ENCODE data around the gene CDH11.

The CDH11 gene

DNA sequence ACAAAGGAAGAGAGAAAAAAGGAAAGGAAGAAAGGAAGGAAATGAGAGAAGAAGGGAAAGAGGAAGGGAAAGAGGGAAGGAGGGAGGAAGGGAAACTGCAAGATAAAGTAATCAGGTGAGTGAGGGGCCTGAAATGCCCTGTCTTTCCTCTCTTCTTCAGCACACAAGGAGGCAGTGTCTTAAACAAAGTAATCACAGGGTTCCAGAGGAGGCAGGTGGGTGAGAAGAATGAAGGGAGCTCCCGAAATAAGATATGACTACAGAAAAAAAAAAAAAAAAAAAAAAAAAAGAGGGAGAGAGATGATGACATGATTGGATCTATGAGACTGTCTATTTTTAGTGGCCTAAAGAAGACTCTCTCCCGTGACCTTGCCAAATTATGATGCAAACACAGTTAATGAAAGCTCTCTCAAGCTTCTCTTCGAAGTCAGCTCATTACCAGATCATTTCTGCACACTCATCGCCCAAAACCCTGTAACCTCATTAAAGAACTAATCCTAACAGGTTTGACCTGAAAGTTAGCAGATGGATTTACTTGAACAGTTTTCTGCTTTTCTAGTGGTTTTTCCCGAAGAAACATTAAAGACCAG is 53.6 kb downstream of the CDH11 start:
- no peak for DNase-seq

DNA sequence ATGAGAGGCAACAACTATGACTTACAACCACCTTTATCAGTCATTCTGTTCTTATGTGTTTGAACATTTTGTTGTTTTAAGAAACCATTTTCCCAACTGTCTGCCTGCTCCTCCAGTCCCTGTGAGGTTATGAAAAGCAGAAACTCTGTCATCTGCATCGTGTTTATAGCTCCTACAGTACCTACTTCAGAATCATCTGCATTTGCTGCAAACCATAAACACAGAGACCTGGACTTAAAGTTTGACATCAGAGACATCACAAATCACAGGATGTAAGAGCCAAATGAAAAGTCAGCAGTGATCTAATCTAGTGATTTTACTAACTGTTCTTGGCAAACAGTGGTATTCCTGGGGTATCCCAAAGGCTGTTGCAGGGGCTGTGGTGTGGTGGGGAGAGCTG is 55.2 kb downstream of the CDH11 start:
- DNase-seq = no peak

DNA sequence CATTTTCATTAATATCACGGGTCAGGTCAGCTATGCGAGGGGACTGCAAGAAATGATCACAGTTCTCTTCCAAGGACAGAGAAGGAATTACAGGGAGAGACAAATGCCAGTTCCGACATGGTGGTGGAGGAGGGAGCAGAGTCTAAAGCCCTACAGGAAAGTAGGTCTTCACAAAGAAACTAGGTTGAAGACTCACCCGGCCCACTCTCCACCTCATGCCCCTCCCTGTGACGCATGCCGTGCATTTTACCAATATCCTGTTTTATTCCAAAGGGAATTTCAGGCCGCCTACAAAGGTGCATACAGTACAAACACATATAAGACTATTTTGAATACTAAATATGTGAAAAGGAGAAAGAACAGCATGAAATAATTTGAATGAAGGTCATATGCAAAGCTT is 56.8 kb downstream of the CDH11 start:
- no peak for DNase-seq

DNA sequence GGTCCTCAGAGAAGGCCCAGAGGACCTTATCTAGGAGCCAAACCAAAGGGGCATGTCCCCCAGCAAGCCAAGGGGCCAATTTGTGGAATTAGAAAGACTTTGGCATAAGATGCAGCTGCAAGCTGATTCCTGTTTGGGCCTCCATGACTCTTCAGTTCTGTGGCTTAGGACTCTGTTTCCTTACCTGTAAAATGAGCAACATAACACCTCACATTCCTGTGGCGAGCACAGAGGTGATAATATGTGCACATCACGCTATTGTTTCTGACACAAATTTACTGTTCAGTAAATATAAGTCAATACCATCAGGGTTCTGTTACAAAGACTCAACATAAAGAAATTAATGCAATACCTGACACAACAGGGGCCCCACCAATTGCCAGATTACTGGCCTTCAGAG is 57.7 kb downstream of the CDH11 start:
- no peak for DNase-seq

GRCh38 chr16:65062736-65063583 is 58.9 kb downstream of the CDH11 start:
- no peak for DNase-seq

GRCh38 chr16:65061935-65062518 is 59.8 kb downstream of the CDH11 start:
- no peak for DNase-seq

DNA sequence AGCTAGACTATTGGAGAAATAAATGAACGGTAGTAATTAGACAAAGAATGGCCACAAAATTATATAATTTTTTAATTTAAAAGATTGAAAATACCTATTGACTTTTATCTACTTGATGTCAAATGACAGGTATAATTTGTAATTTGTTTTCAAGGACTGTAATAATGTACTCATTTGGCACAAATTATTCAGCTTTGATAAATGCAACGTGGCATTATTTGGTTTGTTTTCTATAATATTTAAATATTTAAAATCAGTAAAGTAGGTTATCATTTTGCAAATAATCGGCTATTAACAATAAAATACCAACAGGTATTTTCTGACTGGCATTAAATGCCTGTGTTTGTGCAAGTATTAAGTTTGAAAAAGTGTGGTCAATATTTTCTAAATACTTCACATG is 60.6 kb downstream of the CDH11 start:
- no peak for DNase-seq

- no peak for DNase-seq
Observed at GRCh38 chr16:65059406-65059980, 62.4 kb downstream of the CDH11 start.

GRCh38 chr16:65057184-65057583 is 64.7 kb downstream of the CDH11 start:
- no peak for DNase-seq

DNA sequence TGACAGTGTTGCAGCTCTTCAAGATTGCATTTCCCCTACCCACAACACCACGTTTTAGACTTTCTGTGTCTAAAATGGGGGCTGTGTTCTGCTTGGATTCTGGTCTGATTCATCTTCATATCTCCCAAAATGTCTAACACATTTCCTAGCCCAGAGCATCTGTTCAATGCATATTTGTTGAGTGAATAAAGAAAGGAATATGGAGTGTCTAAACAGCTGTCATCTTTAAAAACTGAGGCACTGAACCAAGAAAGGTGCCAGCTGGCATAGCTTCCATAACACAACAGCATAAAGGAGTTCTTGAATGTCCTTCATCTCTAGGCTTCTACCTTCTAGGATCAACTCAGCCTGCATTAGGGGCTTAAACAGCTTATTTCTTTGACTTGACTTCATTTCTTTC is 67.4 kb downstream of the CDH11 start:
- DNase-seq = no peak

GRCh38 chr16:65049679-65050078 is 72.2 kb downstream of the CDH11 start:
- DNase-seq = no peak

- DNase-seq = no peak
Observed at GRCh38 chr16:65045961-65046360, 75.9 kb downstream of the CDH11 start.

DNA sequence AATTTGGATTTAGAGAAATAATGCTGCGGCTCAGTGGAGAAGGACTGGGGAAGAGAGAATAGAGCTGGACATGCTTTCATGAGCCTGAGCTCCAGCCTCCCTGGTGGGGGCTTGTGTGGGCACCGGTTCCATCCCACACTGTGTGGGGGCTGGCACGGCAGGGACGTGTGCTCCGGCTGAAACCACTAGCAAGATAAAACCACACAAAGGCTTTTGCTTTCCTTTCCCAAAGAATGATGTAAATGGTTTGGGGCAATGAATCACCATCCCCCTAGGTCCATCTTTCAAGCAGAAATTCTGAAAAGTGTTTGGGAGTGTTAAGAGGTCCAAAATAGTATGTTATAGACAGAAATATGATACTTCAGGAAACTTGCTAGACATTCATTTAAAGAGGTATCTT is 77.0 kb downstream of the CDH11 start:
- DNase-seq = no peak

- DNase-seq = no peak
Observed at GRCh38 chr16:65044026-65044425, 77.8 kb downstream of the CDH11 start.

DNA sequence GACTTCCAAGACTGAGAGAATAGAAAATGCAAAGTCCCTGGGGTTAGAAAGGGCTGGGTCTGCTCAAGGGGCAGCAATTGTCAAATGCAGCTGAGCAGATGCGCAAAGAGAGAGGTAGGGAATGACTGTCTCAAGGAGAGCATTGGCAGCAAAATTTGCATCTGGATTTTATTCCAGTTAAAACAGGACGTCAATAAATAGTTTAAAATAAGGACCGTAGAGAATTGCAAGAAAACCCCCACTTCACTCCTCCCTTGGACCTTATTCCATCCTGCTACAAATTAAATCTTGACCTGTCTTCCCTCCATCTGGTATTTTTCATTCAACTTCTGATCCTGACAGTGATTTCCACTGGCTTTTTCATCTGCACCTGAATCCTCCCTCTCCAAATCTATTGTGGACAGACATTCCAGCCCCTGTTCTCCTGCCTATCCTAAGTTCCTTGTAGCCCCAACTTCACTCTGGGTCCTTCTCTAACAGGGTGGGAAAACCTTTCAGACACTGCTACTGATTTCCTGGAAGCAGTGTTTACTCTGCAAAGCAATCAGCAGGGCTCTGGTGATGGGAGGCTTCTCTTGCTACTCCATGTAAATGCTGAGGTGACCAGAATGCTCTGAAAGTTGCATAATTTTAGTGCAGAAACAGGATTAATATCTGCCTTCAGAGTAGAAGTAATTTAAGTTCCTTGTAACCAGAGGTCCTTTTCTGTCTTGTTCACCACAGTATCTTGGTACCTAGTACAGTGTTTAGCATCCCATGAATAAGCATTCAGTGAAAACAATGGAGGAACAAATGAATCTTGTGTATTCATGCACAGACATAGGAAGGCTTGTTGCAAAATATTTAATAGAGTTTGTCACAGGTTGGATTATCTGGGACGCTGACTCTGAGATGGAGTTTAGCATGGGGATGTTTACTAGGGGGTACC is 79.2 kb downstream of the CDH11 start:
- no peak for DNase-seq

GRCh38 chr16:65041667-65042066 is 80.2 kb downstream of the CDH11 start:
- DNase-seq = no peak

GRCh38 chr16:65038100-65038499 is 83.8 kb downstream of the CDH11 start:
- DNase-seq = no peak

DNA sequence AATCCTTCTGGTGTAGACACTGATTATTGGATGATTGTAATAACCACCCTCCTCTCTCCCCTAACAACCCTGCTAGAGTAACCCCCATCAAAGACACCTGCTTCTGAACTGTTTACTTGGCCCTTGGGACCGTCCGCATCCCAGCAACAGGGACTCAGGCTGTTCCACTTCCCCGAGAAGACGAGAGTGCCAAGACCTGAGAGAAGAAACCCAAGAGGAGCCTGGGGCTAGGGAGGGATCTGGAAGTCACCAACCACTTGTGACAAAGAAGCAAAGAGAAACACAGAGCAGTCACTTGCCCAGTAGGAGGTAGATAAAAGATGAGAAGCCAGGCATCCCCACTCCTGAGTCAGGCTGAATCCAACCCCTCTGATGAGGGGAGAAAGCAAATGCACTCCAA is 84.3 kb downstream of the CDH11 start:
- no peak for DNase-seq

GRCh38 chr16:65034915-65035314 is 86.9 kb downstream of the CDH11 start:
- no peak for DNase-seq

- DNase-seq = no peak
Observed at GRCh38 chr16:65032387-65032786, 89.5 kb downstream of the CDH11 start.

GRCh38 chr16:65024767-65025178 is 97.1 kb downstream of the CDH11 start:
- no peak for DNase-seq

- no peak for DNase-seq
Observed at GRCh38 chr16:65023802-65024201, 98.1 kb downstream of the CDH11 start.

Measured in CD4-positive, alpha-beta T cell treated with Interleukin-4 for 1 hour (primary cell).